Tibial artery (tissue), 4 donors: ENCODE data around the gene CCNI.

Experiments
- DNase-seq, 2 donors: peaks; one replicate each; pipeline ENCODE4 v3.0.0-alpha.2; 2019
- H3K27ac ChIP-seq, 2 donors: fragments of 200-600 bp; sonication (generic) in 1 of 2; 1 replicate in 1 of 2; 2 replicates in 1 of 2; pipeline ENCODE4 v1.5.1; 2018 to 2019; ENCODE audit warnings: mild to moderate bottlenecking in 1 of 2
- H3K27me3 ChIP-seq, 2 donors: fragments of 200-600 bp; sonication (generic) in 1 of 2; one replicate each; pipeline versions ENCODE4 v1.5.1 to v1.6.0; 2016 to 2019
- H3K36me3 ChIP-seq, 3 donors: fragments of 200-600 bp; sonication (generic) in 2 of 3; one replicate each; pipeline ENCODE4 v1.5.1; 2016 to 2019; ENCODE audit warnings: mild to moderate bottlenecking in 2 of 3
- H3K4me1 ChIP-seq, 4 donors: fragments of 200-600 bp; sonication (generic) in 2 of 4; 1 replicate in 3 of 4; 2 replicates in 1 of 4; pipeline ENCODE4 v1.5.1; 2016 to 2019
- H3K4me3 ChIP-seq, 2 donors: fragments of 200-600 bp; sonication (generic) in 1 of 2; 1 replicate in 1 of 2; 2 replicates in 1 of 2; pipeline ENCODE4 v1.5.1; 2018 to 2019; ENCODE audit warnings: mild to moderate bottlenecking in 2 of 2
- H3K9me3 ChIP-seq, 3 donors: fragments of 200-600 bp; sonication (generic) in 1 of 3; one replicate each; pipeline ENCODE4 v1.5.1; 2016 to 2019
- intact Hi-C: fragments of 100-400 bp; cut with DNase I; formaldehyde crosslinking; loops from one replicate; pipeline ENCODE4 v1.15.0; 2023; ENCODE audit warnings: low total_unique reads
- TF ChIP-seq, protein P1 (sequence below), 2 experiments: fragments of 200-600 bp in 1 of 2; fragments of 450-650 bp in 1 of 2; IDR thresholded peaks; one replicate each; pipeline ENCODE4 v1.5.1; 2017 to 2019; ENCODE audit warnings: antibody characterized with exemption in 2 of 2, mild to moderate bottlenecking in 1 of 2, moderate library complexity in 1 of 2

CCNI gene

DNA sequence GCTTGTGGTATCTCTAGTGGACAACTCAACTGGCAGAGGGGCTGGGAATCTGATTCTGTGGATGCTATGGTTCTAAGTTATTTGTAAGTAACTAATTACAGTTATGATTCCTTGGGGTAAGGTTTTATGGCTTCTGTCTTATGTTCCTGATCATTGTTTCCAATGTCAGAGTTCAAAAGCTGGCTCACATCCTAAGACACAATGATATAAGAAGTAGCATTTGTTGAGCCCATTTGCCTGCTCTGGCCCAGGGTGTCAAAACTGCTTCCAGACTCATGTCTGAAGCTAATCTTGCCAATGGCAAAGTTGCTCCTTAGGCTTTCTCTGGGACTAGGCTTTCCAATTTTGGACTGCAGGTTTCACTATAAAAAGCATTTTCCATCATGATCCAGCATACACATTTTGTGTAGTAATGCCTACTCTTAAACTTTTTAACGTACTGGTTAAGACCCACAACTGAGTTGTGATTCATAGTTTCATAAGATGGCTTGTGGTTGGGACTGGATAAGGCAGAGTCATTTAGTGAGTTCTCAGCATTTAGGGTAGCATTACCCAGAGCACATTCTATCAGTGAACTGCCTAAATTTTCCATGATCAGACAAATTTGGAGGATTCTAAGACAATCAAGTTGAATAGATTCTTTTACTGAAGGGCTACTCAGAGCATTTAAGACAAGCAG is 50.0 kb downstream of the CCNI start:
- Histone ChIP-seq H3K4me3 (no peak overlapping the region), H3K9me3 (no peaks in the 10 kb centered on the region), H3K36me3 (peaks cover 32 to 82% (median 79%) of the 10 kb centered on the region in 3 donors), H3K27me3 (no peaks in the 10 kb centered on the region), H3K4me1 (peaks cover 0 to 18% (median 6%) of the 10 kb centered on the region in 4 donors), H3K27ac (no peak overlapping the region)
- no peak for DNase-seq
- TF ChIP-seq, protein P1, sequence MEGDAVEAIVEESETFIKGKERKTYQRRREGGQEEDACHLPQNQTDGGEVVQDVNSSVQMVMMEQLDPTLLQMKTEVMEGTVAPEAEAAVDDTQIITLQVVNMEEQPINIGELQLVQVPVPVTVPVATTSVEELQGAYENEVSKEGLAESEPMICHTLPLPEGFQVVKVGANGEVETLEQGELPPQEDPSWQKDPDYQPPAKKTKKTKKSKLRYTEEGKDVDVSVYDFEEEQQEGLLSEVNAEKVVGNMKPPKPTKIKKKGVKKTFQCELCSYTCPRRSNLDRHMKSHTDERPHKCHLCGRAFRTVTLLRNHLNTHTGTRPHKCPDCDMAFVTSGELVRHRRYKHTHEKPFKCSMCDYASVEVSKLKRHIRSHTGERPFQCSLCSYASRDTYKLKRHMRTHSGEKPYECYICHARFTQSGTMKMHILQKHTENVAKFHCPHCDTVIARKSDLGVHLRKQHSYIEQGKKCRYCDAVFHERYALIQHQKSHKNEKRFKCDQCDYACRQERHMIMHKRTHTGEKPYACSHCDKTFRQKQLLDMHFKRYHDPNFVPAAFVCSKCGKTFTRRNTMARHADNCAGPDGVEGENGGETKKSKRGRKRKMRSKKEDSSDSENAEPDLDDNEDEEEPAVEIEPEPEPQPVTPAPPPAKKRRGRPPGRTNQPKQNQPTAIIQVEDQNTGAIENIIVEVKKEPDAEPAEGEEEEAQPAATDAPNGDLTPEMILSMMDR (IDR thresholded peaks at IDR 0.05): no peak
- intact Hi-C loops: no loop called here

DNA sequence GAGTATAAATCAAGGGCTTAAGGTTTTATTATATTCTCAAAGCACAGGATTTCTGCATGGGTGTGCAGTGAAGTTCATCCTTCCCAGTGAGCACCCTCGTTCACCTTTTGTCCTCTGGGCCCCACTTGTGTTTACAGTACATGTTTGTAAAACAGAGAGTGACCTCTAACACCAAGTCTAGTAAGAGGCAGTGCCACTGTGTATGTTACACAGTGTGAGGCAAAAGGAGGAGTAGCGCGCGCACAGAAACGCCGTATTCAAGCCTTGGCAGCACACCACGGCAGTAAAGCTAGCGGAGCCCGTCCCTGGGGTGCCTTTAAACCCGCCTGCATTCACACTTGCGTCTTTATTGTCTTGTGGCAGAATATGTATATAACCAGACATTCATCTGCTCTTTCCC is 51.9 kb downstream of the CCNI start:
- Histone ChIP-seq H3K27ac (no peak overlapping the region), H3K4me3 (no peak overlapping the region), H3K27me3 (no peaks in the 10 kb centered on the region), H3K4me1 (peaks cover 0 to 18% (median 6%) of the 10 kb centered on the region in 4 donors), H3K9me3 (no peaks in the 10 kb centered on the region), H3K36me3 (peaks cover 32 to 83% (median 81%) of the 10 kb centered on the region in 3 donors)
- intact Hi-C loops: no loop called here
- TF ChIP-seq, protein P1 (IDR thresholded peaks at IDR 0.05): no peak
- no peak for DNase-seq

DNA sequence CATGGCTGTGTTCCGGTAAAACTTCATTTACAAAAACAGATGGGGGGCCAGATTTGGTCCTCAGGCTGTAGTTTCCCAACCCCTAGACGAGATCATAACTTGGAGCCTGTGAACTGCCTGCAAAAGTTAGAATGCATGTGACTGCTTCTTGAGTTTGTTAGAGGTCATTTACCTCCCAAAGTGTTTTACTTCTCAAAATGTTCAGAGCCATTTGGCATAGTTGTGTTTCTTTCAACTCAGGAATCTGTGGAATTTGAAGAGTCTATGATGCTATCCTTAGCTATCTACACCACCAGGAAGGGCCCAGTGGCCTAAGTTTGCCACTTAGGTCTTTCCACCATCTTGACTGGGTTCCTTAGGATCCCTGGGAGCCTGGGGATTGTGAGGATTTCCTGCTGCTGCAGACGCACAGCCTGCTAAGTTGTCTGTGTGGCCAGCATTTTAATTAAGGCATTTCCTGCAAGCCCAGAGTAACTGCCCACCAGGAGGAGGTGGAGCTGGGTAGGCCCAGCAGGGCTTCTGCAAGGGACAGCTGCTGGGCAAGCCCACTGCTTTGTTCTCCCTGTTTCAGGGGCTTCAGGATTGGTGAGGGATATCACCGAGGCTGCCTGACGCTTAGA is 53.1 kb downstream of the CCNI start:
- Histone ChIP-seq H3K27ac (peak overlapping the region in 1 of 2 donors; percentile 46), H3K27me3 (no peaks in the 10 kb centered on the region), H3K9me3 (no peaks in the 10 kb centered on the region), H3K4me3 (no peak overlapping the region), H3K36me3 (peaks cover 32 to 80% (median 71%) of the 10 kb centered on the region in 3 donors), H3K4me1 (peaks cover 0 to 18% (median 6%) of the 10 kb centered on the region in 4 donors)
- TF ChIP-seq, protein P1 (IDR thresholded peaks at IDR 0.05): no peak
- intact Hi-C loops: no loop called here
- DNase-seq: no peak

DNA sequence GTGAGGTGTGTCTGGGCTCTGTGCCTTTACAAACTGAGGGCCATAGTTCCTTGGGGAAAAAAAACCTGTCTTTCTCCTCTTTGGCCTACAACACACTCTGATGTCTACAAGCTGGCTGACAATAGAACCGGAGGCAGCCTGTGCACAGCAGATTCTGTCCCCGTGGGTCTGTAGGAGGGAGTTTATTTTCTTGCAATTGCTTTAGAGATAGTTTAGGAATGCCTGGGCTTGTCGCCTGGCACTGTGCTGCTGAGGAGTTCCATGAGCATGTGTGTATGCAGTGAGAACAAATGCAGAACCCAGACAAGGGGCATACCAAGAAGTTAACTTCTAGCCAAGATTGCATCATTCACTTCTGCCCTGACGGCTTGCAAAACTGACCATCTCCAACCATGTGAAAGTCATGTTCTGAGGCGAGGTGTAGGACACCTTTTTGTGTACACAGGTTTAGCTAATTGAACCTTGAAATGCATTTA is 54.1 kb downstream of the CCNI start:
- Histone ChIP-seq H3K27me3 (no peaks in the 10 kb centered on the region), H3K36me3 (peaks cover 33 to 71% (median 63%) of the 10 kb centered on the region in 3 donors), H3K9me3 (no peaks in the 10 kb centered on the region), H3K4me3 (no peak overlapping the region), H3K4me1 (peaks cover 0 to 18% (median 6%) of the 10 kb centered on the region in 4 donors), H3K27ac (peak overlapping the region; percentile 27 to 46)
- TF ChIP-seq, protein P1 (IDR thresholded peaks at IDR 0.05): no peak
- intact Hi-C loops: no loop called here
- peak in 1 of 2 donors; percentile 71 for DNase-seq

DNA sequence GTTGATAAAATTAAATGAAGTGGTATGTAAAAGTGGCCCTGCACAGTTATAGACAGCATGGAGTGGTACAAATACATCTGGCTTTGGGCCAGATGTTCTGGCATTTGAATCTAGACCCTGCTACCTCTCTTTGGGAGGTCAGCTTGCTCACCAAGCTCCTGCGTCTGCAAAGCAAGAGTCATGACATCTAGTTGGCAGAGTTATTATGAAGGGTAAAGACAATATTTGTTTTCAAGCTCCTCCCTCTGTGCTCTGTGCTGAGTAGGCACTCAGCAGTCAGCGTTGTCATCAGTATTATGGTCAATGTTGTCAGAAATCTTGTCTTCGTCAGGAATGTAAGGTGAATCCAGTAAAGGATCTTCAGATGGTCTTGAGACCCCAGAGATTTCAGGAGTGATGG is 55.8 kb downstream of the CCNI start:
- H3K4me3 ChIP-seq: no peak overlapping the region
- H3K27me3 ChIP-seq: no peaks in the 10 kb centered on the region
- H3K4me1 ChIP-seq: peaks cover 0 to 18% (median 6%) of the 10 kb centered on the region in 4 donors
- TF ChIP-seq, protein P1 (IDR thresholded peaks at IDR 0.05): no peak
- DNase-seq: no peak
- H3K36me3 ChIP-seq: peaks cover 45 to 69% (median 59%) of the 10 kb centered on the region in 3 donors
- no peaks in the 10 kb centered on the region for H3K9me3 ChIP-seq
- intact Hi-C loops: no loop called here
- no peak overlapping the region for H3K27ac ChIP-seq
